ENCODE data around the gene SHISA9. TPM values are rescaled to one million over a fixed set of nuclear protein-coding genes. Genes with fewer than 3 reads are reported as not detected.
"Not testable (repeated sequence)": the region's sequence is repeated elsewhere in the genome, so short reads cannot be mapped to it uniquely, and the experiment has no call there.

Gene SHISA9
- polyA plus RNA-seq, 3 donors, result 0.01 TPM; not detected in 2

GRCh38 chr16:12920739-12921138 is 19.3 kb downstream of the SHISA9 start:
- Histone ChIP-seq H4K20me1 (ENCODE audit: insufficient read depth, low read length) (no peaks in the 10 kb centered on the region), H2AFZ (ENCODE audit: insufficient read depth, low read depth, low read length, poor library complexity, severe bottlenecking) (no peak overlapping the region), H3K27me3 (ENCODE audit: control insufficient read depth in 2 of 2, insufficient read depth in 2 of 2, low read length in 2 of 2) (no peaks in the 10 kb centered on the region), H3K36me3 (replicated peaks in 1 of 2; ENCODE audit: control insufficient read depth in 1 of 2, insufficient read depth in 2 of 2, low read length in 2 of 2) (no peaks in the 10 kb centered on the region), H3K4me3 (replicated peaks in 1 of 3; ENCODE audit: low read depth in 2 of 3, low read length in 3 of 3) (no peak overlapping the region), H3K9me3 (replicated peaks in 1 of 2; ENCODE audit: control insufficient read depth in 1 of 2, insufficient read depth in 1 of 2, low read length in 2 of 2) (no peaks in the 10 kb centered on the region), H3K4me2 (replicated peaks; ENCODE audit: extremely low read depth, low read length, poor library complexity, severe bottlenecking) (no peak overlapping the region), H3K9ac (ENCODE audit: insufficient read depth, low read length, poor library complexity, severe bottlenecking) (no peak overlapping the region), H3K4me1 (ENCODE audit: control insufficient read depth in 1 of 2, insufficient read depth in 2 of 2, low read length in 2 of 2) (no peaks in the 10 kb centered on the region), H3K79me2 (ENCODE audit: insufficient read depth, low read length) (no peaks in the 10 kb centered on the region), H3K27ac (ENCODE audit: low read depth in 1 of 2, low read length in 2 of 2) (no peak overlapping the region)
- TF ChIP-seq, protein P1, sequence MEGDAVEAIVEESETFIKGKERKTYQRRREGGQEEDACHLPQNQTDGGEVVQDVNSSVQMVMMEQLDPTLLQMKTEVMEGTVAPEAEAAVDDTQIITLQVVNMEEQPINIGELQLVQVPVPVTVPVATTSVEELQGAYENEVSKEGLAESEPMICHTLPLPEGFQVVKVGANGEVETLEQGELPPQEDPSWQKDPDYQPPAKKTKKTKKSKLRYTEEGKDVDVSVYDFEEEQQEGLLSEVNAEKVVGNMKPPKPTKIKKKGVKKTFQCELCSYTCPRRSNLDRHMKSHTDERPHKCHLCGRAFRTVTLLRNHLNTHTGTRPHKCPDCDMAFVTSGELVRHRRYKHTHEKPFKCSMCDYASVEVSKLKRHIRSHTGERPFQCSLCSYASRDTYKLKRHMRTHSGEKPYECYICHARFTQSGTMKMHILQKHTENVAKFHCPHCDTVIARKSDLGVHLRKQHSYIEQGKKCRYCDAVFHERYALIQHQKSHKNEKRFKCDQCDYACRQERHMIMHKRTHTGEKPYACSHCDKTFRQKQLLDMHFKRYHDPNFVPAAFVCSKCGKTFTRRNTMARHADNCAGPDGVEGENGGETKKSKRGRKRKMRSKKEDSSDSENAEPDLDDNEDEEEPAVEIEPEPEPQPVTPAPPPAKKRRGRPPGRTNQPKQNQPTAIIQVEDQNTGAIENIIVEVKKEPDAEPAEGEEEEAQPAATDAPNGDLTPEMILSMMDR (IDR thresholded peaks at IDR 0.05), result no peak
- Mint-ChIP-seq H3K9me3 (peaks cover 0 to 3% (median 1%) of the 10 kb centered on the region in 7 donors), H3K36me3 (no peaks in the 10 kb centered on the region), H3K27me3 (ENCODE audit: low read depth in 3 of 3) (peaks cover 0 to 8% (median 3%) of the 10 kb centered on the region in 3 donors), H3K4me3 (no peak overlapping the region), H3K4me1 (peaks cover 3% of the 10 kb centered on the region), H3K27ac (no peak overlapping the region)
- no peak for DNase-seq
- intact Hi-C loops (cut with micrococcal nuclease), result no loop called here
- no CpG with 5 or more reads among the region's 4 CpGs for WGBS (ENCODE audit: insufficient coverage)

GRCh38 chr16:12923640-12924039 is 22.2 kb downstream of the SHISA9 start:
- H3K36me3 ChIP-seq (replicated peaks in 1 of 2; ENCODE audit: control insufficient read depth in 1 of 2, insufficient read depth in 2 of 2, low read length in 2 of 2); H3K27ac Mint-ChIP-seq; H3K27ac ChIP-seq (ENCODE audit: low read depth in 1 of 2, low read length in 2 of 2); H3K9me3 ChIP-seq (replicated peaks in 1 of 2; ENCODE audit: control insufficient read depth in 1 of 2, insufficient read depth in 1 of 2, low read length in 2 of 2); intact Hi-C loops (cut with micrococcal nuclease); H3K4me2 ChIP-seq (replicated peaks; ENCODE audit: extremely low read depth, low read length, poor library complexity, severe bottlenecking); H3K9ac ChIP-seq (ENCODE audit: insufficient read depth, low read length, poor library complexity, severe bottlenecking); H2AFZ ChIP-seq (ENCODE audit: insufficient read depth, low read depth, low read length, poor library complexity, severe bottlenecking); DNase-seq; H3K27me3 Mint-ChIP-seq (ENCODE audit: low read depth in 3 of 3); H3K4me3 Mint-ChIP-seq; H3K79me2 ChIP-seq (ENCODE audit: insufficient read depth, low read length); H3K4me1 Mint-ChIP-seq; H3K36me3 Mint-ChIP-seq; H3K9me3 Mint-ChIP-seq; H3K27me3 ChIP-seq (ENCODE audit: control insufficient read depth in 2 of 2, insufficient read depth in 2 of 2, low read length in 2 of 2); H3K4me3 ChIP-seq (replicated peaks in 1 of 3; ENCODE audit: low read depth in 2 of 3, low read length in 3 of 3); H3K4me1 ChIP-seq (ENCODE audit: control insufficient read depth in 1 of 2, insufficient read depth in 2 of 2, low read length in 2 of 2); H4K20me1 ChIP-seq (ENCODE audit: insufficient read depth, low read length): not testable (repeated sequence)
- no CpG with 5 or more reads among the region's 6 CpGs for WGBS (ENCODE audit: insufficient coverage)

Measured in CD14-positive monocyte (primary cell).